Activated gamma-delta T cell treated with Interleukin-2 at 50 U/mL for 16 hours (primary cell): ENCODE measurements around the gene IMPG2.

ENCODE experiments used
- DNase-seq: peaks from one replicate; pipeline ENCODE4 v3.0.0-alpha.2; 2020

IMPG2 gene

GRCh38 chr3:101179637-101180036 is 140.7 kb downstream of the IMPG2 start:
- DNase-seq: no peak

- DNase-seq: no peak
Measured at GRCh38 chr3:101177577-101177976, 142.8 kb downstream of the IMPG2 start.
